WTC11 (cell line): Measurements from ENCODE around the gene ANKMY1. TPM values are rescaled to one million over a fixed set of nuclear protein-coding genes. Genes with fewer than 3 reads are reported as not detected.

Source experiments
- ATAC-seq: fragments of 200-7000 bp; cut with Tn5 transposase; 2 replicates; pipeline ENCODE4 v1.10.0; 2021; ENCODE audit warnings: mild to moderate bottlenecking, moderate library complexity
- CTCF ChIA-PET: fragments of 300-600 bp; sonication (Branson Sonifier 250); formaldehyde crosslinking; loops from one replicate; lab custom pipeline; 2021; ENCODE audit warnings: antibody characterized with exemption; lab: Charles Lee
- POLR2A ChIA-PET: fragments of 350-600 bp; sonication (Branson Sonifier 250); formaldehyde crosslinking; loops from one replicate; lab custom pipeline; 2021; ENCODE audit warnings: antibody characterized with exemption; lab: Charles Lee
- DNase-seq: peaks from one replicate; pipeline ENCODE4 v3.0.0; 2021; ENCODE audit warnings: low spot score
- H3K27ac Mint-ChIP-seq: 2 replicates; pipeline ENCODE4 v1.8.0; 2021; ENCODE audit warnings: mixed read lengths
- H3K27me3 Mint-ChIP-seq: 2 replicates; pipeline ENCODE4 v1.8.0; 2021; ENCODE audit warnings: low read depth, mild to moderate bottlenecking, moderate library complexity, mixed read lengths
- H3K36me3 Mint-ChIP-seq: 2 replicates; pipeline ENCODE4 v1.8.0; 2021; ENCODE audit warnings: mixed read lengths
- H3K4me1 Mint-ChIP-seq: 2 replicates; pipeline ENCODE4 v1.8.0; 2022; ENCODE audit warnings: mixed read lengths
- H3K4me3 Mint-ChIP-seq: 2 replicates; pipeline ENCODE4 v1.8.0; 2021; ENCODE audit warnings: mild to moderate bottlenecking, moderate library complexity, mixed read lengths
- H3K9me3 Mint-ChIP-seq: 2 replicates; pipeline ENCODE4 v1.8.0; 2021; ENCODE audit warnings: mixed read lengths
- AFF4 ChIP-seq: sonication (generic); formaldehyde crosslinking; IDR thresholded peaks from 2 replicates; pipeline ENCODE4 v1.8.1; 2023; ENCODE audit warnings: mild to moderate bottlenecking, missing genetic modification reagents, borderline replicate concordance
- CREM ChIP-seq: sonication (generic); formaldehyde crosslinking; IDR thresholded peaks from 2 replicates; pipeline ENCODE4 v1.8.1; 2022; ENCODE audit warnings: mild to moderate bottlenecking, missing genetic modification reagents, moderate library complexity
- E2F5 ChIP-seq: sonication (generic); formaldehyde crosslinking; IDR thresholded peaks from 2 replicates; pipeline ENCODE4 v1.8.1; 2022; ENCODE audit warnings: mild to moderate bottlenecking, moderate library complexity, missing genetic modification reagents
- FOXJ3 ChIP-seq: sonication (generic); formaldehyde crosslinking; IDR thresholded peaks from 2 replicates; pipeline ENCODE4 v1.9.0; 2021; ENCODE audit warnings: missing genetic modification reagents, mild to moderate bottlenecking, borderline replicate concordance
- FOXK1 ChIP-seq: sonication (generic); formaldehyde crosslinking; IDR thresholded peaks from 2 replicates; pipeline ENCODE4 v1.8.0; 2022; ENCODE audit warnings: mild to moderate bottlenecking, moderate library complexity, missing genetic modification reagents
- FOXP1 ChIP-seq: sonication (generic); formaldehyde crosslinking; IDR thresholded peaks from 2 replicates; pipeline ENCODE4 v1.8.0; 2022; ENCODE audit warnings: missing genetic modification reagents, mild to moderate bottlenecking, moderate library complexity, borderline replicate concordance
- FOXP4 ChIP-seq: sonication (generic); formaldehyde crosslinking; IDR thresholded peaks from 2 replicates; pipeline ENCODE4 v1.8.0; 2022; ENCODE audit warnings: mild to moderate bottlenecking, missing genetic modification reagents
- GTF2I ChIP-seq: fragments of 250-450 bp; sonication (Bioruptor Pico); conservative IDR thresholded peaks from 2 replicates; pipeline ENCODE4 v1.4.0; 2021; ENCODE audit warnings: mild to moderate bottlenecking
- HMGXB4 ChIP-seq: sonication (generic); formaldehyde crosslinking; IDR thresholded peaks from 2 replicates; pipeline ENCODE4 v1.8.1; 2023; ENCODE audit warnings: mild to moderate bottlenecking, moderate library complexity, missing genetic modification reagents
- MAX ChIP-seq: sonication (generic); formaldehyde crosslinking; IDR thresholded peaks from 2 replicates; pipeline ENCODE4 v1.8.0; 2022; ENCODE audit warnings: mild to moderate bottlenecking, missing genetic modification reagents
- NFE2L1 ChIP-seq: sonication (generic); formaldehyde crosslinking; IDR thresholded peaks from 2 replicates; pipeline ENCODE4 v1.8.1; 2023; ENCODE audit warnings: missing genetic modification reagents
- NFYB ChIP-seq: sonication (generic); formaldehyde crosslinking; conservative IDR thresholded peaks from 2 replicates; pipeline ENCODE4 v1.8.0; 2022; ENCODE audit warnings: low read depth, missing genetic modification reagents
- NR3C1 ChIP-seq: sonication (generic); formaldehyde crosslinking; conservative IDR thresholded peaks from 2 replicates; pipeline ENCODE4 v1.8.1; 2023; ENCODE audit warnings: low read depth, mild to moderate bottlenecking, missing genetic modification reagents
- SP1 ChIP-seq: sonication (generic); formaldehyde crosslinking; conservative IDR thresholded peaks from 2 replicates; pipeline ENCODE4 v1.8.1; 2022; ENCODE audit warnings: missing genetic modification reagents
- TEAD1 ChIP-seq: sonication (generic); formaldehyde crosslinking; IDR thresholded peaks from 2 replicates; pipeline ENCODE4 v1.8.0; 2022; ENCODE audit warnings: mild to moderate bottlenecking, missing genetic modification reagents
- USF1 ChIP-seq: sonication (generic); formaldehyde crosslinking; IDR thresholded peaks from 2 replicates; pipeline ENCODE4 v1.8.0; 2022; ENCODE audit warnings: mild to moderate bottlenecking, missing genetic modification reagents
- USF2 ChIP-seq: sonication (generic); formaldehyde crosslinking; IDR thresholded peaks from 2 replicates; pipeline ENCODE4 v1.8.1; 2023; ENCODE audit warnings: mild to moderate bottlenecking, missing genetic modification reagents, moderate library complexity
- ZBTB43 ChIP-seq: sonication (generic); formaldehyde crosslinking; IDR thresholded peaks from 2 replicates; pipeline ENCODE4 v1.8.1; 2023; ENCODE audit warnings: mild to moderate bottlenecking, missing genetic modification reagents
- ZNF121 ChIP-seq: sonication (generic); formaldehyde crosslinking; IDR thresholded peaks from 2 replicates; pipeline ENCODE4 v1.8.0; 2023; ENCODE audit warnings: missing genetic modification reagents
- ZNF219 ChIP-seq: sonication (generic); formaldehyde crosslinking; IDR thresholded peaks from 2 replicates; pipeline ENCODE4 v1.8.0; 2023; ENCODE audit warnings: missing genetic modification reagents, mild to moderate bottlenecking, borderline replicate concordance
- total RNA-seq: library from RNA; stranded (reverse); gene quantifications from 3 replicates; pipeline ENCODE4 v1.2.3, GENCODE V29; 2021

Gene ANKMY1
- total RNA-seq, 1 experiment from 2014 or later: 4.6 TPM

- H3K4me3 Mint-ChIP-seq: peak within 1 kb of the TSS; percentile 97
- H3K36me3 Mint-ChIP-seq: no peaks in the 10 kb centered on the region
- ChIA-PET POLR2A (interaction anchor here (0.6 to 1.5 kb wide), 7 partner anchors 12 to 1038 kb away, joined by 3 to 6 read pairs (median 4); partner anchors contain the start of genes DUSP28 and KIF1A), CTCF (interaction anchor here (0.8 to 4.0 kb wide), 15 partner anchors 8 to 254 kb away, joined by 3 to 40 read pairs (median 5); partner anchors contain the start of genes ANKMY1 and RNPEPL1)
- H3K27ac Mint-ChIP-seq: peak within 1 kb of the TSS; percentile 86
- ATAC-seq: peak; percentile 82
- H3K27me3 Mint-ChIP-seq: no peaks in the 10 kb centered on the region
- H3K9me3 Mint-ChIP-seq: no peaks in the 10 kb centered on the region
- H3K4me1 Mint-ChIP-seq: peaks cover 32% of the 10 kb centered on the region
- DNase-seq: peak; percentile 97
- TF ChIP-seq NFYB (peak; percentile 77), E2F5 (CRISPR knock-in tag) (0 out of 2 replicates have a peak, but pooled peaks have one; percentile 23), TEAD1 (0 out of 2 replicates have a peak, but pooled peaks have one; percentile 51), SP1 (peak; percentile 90), USF1 (CRISPR knock-in tag) (peak; percentile 95), CREM (CRISPR knock-in tag) (peak; percentile 79; the same call in 1 of the 2 replicates), NFE2L1 (CRISPR knock-in tag) (peak; percentile 75; the same call in 1 of the 2 replicates), AFF4 (CRISPR knock-in tag) (no peak), NR3C1 (0 out of 2 replicates have a peak, but pooled peaks have one; percentile 20), ZNF121 (CRISPR knock-in tag) (no peak), FOXK1 (peak; percentile 73; the same call in 1 of the 2 replicates), USF2 (peak; percentile 97), GTF2I (no peak), FOXP1 (CRISPR knock-in tag) (0 out of 2 replicates have a peak, but pooled peaks have one; percentile 11), HMGXB4 (peak; percentile 27; the same call in 1 of the 2 replicates), ZBTB43 (0 out of 2 replicates have a peak, but pooled peaks have one; percentile 39), MAX (CRISPR knock-in tag) (peak; percentile 66; the same call in 1 of the 2 replicates), ZNF219 (CRISPR knock-in tag) (0 out of 2 replicates have a peak, but pooled peaks have one; percentile 21), FOXJ3 (no peak), FOXP4 (CRISPR knock-in tag) (peak; percentile 23; the same call in 1 of the 2 replicates)
Observed at GRCh38 chr2:240586198-240586918, 28.6 kb upstream of the ANKMY1 start, which contains the start of gene CAPN10. Gene CAPN10, plus strand, starts transcription at chr2:240586734. Its CDS starts 178 bp downstream, at chr2:240586912.
